RPMI7951 (cell line): Measurements from ENCODE around the gene PSME4. TPM values are rescaled to one million over a fixed set of nuclear protein-coding genes. Genes with fewer than 3 reads are reported as not detected.
"Not testable (repeated sequence)": the region's sequence is repeated elsewhere in the genome, so short reads cannot be mapped to it uniquely, and the experiment has no call there.

Source experiments
- DNase-seq: peaks from one replicate; pipeline ENCODE4 v3.0.0-alpha.2; 2012; ENCODE audit warnings: low read depth
- total RNA-seq: library from RNA; depleted of rRNA; stranded (reverse); fragments of >200 nt; shearing (Covaris generic); gene quantifications from 2 replicates; pipeline ENCODE4 v1.2.3, GENCODE V29; 2014

Gene PSME4
- total RNA-seq, 1 experiment from 2014 or later = 37.4 TPM

- DNase-seq = no peak
Measured at GRCh38 chr2:53964987-53965687, 5.7 kb downstream of the PSME4 start.

DNA sequence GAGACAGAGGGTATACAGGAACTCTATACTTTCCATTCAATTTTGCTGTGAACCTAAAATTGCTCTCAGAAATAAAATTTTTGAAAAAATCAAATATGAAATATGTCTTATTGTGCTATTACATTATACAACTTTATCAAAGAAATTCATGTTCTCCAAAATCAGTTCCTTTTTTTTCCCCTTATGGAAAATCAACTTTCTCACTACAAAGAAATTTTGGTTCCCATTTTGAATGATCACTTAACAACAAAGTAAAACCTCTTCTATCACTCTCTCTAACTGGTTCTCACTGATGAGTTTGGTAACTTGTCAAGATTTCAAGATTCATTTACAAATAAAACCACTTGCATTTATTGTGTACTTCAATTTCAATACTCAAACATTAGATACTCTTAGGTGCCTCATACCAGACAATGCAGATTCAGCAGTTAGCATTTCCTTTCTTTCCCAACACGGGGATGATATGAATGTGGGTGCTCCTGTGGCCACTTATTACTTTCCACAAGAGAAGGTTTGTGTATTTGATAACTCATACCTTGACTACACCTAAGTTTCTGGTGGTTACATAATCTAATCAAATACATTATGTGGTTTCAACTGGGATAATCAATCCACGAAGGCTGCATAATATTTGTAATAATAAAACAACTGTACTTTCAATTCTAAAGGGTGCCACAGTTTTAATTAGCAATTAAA is 6.4 kb downstream of the PSME4 start:
- no peak for DNase-seq

DNA sequence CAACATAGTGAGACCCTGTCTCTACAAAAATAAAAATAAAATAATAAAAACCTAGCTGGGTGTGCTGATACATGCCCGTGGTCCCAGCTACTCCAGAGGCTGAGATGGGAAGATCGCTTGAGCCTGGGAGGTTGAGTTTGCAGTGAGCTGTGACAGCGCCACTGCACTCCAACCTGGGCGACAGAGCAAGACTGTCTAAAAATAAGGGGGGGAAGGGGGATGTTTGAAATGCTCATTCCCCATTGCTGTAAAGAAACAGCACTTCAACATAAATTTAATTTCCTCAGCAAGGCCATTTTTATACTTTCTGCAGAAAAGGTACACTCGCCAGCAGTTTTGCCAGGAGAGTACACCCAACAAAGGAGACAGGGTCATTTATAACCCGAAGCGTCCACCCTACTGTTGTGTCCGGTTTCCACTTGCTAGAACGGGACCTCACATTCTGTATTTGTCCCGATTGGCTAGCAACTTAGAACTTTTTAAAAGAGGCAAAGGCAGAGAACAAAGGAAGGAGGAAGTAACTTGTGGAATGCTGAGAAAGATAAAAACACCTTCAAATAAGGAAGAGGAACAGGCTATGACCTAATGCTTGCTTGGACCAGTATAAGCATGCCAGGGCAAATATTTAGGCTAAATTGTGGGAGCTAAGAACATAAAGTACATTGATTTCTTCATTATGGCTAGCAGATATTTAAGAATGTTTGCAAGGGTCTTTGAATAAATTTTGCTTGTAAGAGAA is 9.1 kb downstream of the PSME4 start:
- DNase-seq = not testable (repeated sequence)

- no peak for DNase-seq
Measured at GRCh38 chr2:53960476-53960875, 10.3 kb downstream of the PSME4 start.

DNA sequence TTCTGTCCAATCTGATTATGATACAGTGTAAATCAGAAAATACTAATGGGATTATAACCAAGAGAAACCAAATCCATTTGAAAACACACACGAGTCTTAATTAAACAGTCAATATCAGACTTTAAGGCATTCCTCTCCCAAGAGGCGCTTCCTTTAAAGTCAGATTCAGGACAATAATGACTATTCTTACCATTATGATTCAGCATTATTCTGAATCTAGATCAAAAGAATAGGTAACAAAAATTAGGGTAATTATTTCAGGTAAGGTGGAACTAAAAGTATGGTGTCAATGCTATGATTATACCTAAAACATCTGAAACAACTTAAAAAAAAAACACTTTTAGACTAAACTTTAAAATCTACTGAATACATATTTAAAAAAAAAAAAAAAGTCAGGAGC is 12.3 kb downstream of the PSME4 start:
- no peak for DNase-seq

DNA sequence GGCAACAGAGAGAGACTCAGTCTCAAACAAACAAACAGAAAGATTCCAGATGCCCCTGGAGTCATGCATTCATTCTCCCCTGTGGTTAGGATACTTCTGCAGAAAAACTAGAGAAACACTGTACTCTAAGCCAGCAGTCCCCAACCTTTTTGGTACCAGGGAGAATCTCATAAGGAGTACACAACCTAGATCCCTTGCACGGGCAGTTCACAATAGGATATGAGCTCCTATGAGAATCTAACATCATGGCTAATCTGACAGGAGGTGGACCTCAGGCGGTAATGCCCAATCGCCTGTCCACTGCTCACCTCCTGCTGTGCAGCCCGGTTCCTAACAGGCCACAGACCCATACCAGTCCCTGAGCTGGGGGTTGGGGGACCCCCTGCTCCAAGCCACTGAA is 18.3 kb downstream of the PSME4 start:
- DNase-seq = no peak

DNA sequence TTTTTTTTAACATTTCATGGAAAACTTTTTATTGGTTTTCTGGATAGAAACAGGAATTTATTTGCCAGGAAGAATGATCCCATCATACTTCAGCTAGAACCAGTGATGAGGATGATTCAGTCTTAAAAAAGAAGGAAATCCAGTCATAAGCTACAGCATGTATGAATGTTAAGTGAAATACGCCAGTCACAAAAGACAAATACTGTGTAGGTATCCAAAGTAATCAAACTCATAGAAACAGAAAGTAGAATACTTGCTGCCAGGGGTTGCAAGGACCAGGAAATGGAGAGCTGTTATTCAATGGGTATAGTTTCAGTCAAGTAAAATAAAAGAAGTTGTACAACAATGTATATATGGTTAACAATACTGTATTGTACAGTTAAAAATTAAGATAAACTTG is 21.3 kb downstream of the PSME4 start:
- no peak for DNase-seq

- no peak for DNase-seq
Measured at GRCh38 chr2:53945538-53945937, 25.3 kb downstream of the PSME4 start.

GRCh38 chr2:53944542-53944941 is 26.3 kb downstream of the PSME4 start:
- DNase-seq = no peak

GRCh38 chr2:53942280-53942679 is 28.5 kb downstream of the PSME4 start:
- DNase-seq = no peak

- DNase-seq = no peak
Measured at GRCh38 chr2:53941749-53942148, 29.0 kb downstream of the PSME4 start.

DNA sequence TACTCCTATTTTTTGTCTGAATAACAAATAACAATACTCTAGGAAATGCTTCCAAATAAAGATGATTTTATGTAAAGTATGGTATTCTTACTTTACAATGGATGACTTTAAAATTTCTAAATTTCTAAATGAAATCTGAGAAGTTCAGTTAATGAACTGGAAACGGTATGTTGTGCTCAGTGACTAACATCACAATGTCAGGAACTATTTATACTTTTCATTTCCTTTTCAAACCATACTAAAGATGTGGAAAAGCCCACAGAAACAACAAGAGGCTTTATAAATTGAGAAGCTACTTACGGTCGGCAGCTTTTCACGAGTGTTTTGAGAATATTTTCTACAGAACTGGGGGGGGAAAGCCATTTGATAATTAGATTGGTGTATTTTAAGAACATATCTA is 31.1 kb downstream of the PSME4 start:
- DNase-seq = no peak

DNA sequence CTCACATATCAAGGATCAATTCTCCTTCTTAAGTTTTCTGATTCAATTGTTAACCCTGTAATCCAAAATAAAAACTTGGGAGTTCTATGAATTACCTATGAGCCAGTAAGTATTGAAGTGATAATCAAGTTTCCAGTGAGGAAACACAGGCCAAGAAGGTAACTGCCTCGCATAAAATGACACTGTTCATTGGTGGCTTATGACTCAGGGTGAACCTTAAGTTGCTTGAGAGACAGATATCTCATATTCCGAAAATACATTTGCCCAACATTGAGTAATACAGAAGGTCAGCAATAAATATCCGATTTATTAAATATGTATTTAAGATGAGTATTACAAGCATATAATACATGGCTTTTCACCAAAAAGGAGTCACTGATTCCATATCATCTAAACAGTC is 31.9 kb downstream of the PSME4 start:
- no peak for DNase-seq

GRCh38 chr2:53933329-53933728 is 37.5 kb downstream of the PSME4 start:
- DNase-seq = no peak

DNA sequence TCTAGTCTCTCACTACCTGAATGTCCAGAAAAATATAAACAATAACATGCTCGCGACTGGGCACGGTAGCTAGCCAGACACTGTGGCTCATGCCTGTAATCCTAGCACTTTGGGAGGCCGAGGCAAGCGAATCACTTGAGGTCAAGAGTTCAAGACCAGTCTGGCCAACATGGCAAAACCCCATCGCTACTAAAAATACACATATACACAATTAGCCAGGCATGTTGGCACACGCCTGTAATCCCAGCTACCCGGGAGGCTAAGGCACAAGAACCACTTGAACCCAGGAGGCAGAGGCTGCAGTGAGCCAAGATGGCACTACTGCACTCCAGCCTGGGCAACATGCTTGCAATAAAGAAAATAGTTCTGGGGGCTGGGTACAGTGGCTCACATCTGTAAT is 44.5 kb downstream of the PSME4 start:
- not testable (repeated sequence) for DNase-seq

DNA sequence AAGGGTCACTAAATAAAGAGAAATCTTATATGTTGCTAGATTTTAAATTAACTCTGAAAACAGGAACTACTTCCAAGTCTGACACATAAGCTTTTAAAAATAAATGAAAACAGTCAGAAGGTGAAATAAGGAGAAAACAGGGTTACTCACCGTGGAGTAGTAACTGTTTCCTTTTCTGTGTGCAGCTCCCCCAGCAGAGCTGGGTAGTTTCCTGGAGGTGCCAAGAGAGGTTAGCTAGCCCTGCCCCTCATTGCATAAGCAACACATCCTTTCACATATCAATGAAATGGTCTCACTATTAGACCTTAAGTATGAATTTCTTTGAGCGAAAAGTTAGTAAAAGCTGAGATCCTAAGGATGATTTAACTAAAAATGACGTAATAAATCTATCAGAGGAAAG is 57.1 kb downstream of the PSME4 start:
- DNase-seq = no peak

DNA sequence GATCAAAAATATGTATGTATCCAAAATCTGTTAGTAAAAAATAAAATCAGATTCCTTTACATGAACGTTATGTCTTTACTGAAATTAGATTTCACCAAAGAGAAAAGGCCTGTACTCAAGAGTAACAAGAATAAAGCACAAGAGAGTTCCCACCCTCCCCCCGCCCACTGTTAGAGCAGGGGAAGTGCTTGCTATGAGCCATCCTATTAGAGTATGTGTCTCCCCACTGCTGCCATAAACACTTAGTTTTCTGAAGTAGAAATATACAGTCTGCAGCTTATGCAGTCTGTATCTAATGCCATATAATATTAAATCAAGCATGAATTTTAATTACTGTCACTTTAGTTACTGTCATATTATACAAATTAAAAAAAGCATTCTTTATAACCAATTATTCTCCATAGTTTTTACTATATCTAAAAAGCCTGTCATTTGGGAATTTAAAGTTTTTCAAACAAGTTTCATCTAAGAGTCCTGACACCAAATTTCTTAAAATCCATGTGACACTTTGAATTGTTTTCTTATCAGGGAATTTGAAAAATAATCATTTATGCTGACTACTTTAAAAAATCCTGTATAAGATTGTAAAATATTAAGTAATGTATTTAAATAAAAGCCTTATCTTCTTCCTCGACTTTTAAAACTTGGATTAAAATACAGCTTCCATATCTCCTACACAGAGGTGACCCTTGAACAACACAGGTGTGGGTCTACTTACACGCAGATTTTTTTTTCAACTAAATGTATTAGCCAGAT is 59.2 kb downstream of the PSME4 start:
- DNase-seq = no peak

- DNase-seq = no peak
Measured at GRCh38 chr2:53907582-53907981, 63.2 kb downstream of the PSME4 start.

DNA sequence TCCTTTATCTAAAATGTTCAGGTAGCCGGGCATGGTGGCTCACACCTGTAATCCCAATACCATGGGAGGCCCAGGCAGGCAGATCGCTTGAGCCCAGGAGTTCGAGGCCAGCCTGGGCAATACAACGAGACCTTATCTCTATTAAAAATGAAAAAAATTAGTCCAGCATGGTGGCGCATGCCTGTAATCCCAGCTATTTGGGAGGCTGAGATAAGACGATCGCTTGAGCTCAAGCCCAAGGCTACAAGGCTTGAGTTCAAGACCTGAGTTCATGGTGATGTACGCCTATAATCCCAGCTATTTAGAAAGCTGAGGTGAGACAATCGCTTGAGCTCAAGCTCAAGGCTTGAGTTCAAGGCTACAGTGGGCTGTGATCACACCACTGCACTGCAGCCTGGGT is 65.4 kb downstream of the PSME4 start:
- no peak for DNase-seq

DNA sequence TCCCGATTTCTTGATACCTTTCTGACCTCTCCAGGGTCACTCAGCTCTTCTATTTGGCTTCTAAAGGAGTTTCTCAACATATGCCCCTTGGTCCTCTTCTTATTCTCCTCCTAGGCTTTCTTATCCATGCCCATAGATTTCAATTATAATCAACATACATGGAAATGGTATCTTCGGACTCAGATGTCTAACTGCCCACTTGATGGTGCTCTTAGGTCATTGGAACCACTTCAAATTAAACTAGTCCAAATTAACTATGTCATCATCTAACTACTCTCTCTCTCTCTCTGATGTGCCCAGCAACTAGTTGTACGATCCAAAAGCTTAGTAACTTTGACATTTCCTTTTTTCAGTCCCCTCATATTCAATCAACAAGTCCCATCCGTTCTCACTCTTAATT is 67.8 kb downstream of the PSME4 start:
- no peak for DNase-seq

DNA sequence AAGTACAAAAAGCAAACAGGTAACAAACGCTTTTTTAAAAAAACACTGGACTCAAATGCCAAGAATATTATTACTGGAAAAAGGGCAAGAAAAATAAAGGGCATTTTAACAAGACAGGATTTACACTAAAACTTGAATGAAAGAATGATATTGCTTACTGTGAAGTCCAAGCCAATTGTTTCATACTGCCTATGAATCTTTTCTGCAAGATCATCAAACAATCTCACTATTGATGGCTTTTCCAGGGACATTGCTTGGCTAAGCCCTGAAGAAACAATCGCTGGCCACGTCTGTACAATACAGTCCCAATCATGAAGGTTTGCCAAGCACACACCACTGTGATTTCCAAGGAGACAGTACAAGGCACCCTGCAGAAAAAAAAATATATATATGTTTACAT is 69.6 kb downstream of the PSME4 start:
- DNase-seq = no peak

DNA sequence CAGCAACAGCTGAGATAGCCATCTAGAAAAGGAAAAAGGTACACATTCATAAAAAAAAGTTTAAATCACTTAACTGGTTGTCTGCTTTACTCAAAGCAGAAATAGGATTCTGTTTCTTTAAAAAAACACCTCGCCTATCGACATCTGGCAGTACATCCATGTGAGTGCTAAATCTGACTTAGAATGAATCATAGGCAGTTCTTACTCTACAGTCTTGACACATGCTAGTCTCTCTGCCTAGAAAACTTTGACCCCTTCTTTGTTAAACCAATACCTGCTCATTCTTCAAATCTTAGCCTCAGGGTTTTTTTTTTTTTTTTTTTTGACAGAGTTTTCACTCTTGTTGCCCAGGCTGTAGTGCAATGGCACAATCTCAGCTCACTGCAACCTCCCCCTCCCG is 73.9 kb downstream of the PSME4 start:
- DNase-seq = peak; percentile 80
